ENCODE data around the gene MEGF8. TPM values are rescaled to one million over a fixed set of nuclear protein-coding genes. Genes with fewer than 3 reads are reported as not detected.
A peak's percentile ranks its signal among the peaks of the same experiment; 100 is the strongest.

Gene MEGF8
- total and polyA plus RNA-seq, 9 of the 15 experiments (the other 6 are each of a cell fraction or from before 2014, with no cell fraction given), result 0.28 to 13.1 (median 3.0) TPM

- Histone ChIP-seq H3K4me2 (ENCODE audit: insufficient read depth, low read length) (peak overlapping the region; percentile 97), H3K4me3 (peak overlapping the region; percentile 48), H3K27ac (ENCODE audit: extremely low read depth, low read depth, low read length) (peak overlapping the region; percentile 90), H3K79me2 (ENCODE audit: control insufficient read depth, insufficient read depth, low read length) (peaks cover 71% of the 10 kb centered on the region), H3K27me3 (ENCODE audit: control insufficient read depth in 2 of 2, insufficient read depth in 2 of 2, low read length in 2 of 2) (no peaks in the 10 kb centered on the region; a peak in 1 of 5 replicates), H2AFZ (ENCODE audit: low read depth, low read length) (peak overlapping the region; percentile 64; the same call in 1 of the 2 replicates), H3K9ac (ENCODE audit: insufficient read depth in 1 of 2, low read depth in 2 of 2, low read length in 2 of 2) (peak overlapping the region; percentile 68 to 94), H3K9me3 (replicated peaks; ENCODE audit: control insufficient read depth, insufficient read depth, low read depth, low read length) (no peaks in the 10 kb centered on the region), H3K9me1 (ENCODE audit: control insufficient read depth, insufficient read depth, low read length) (no peaks in the 10 kb centered on the region), H3K36me3 (ENCODE audit: control insufficient read depth, insufficient read depth, low read length) (peaks cover 19% of the 10 kb centered on the region; the same call in 2 of the 3 replicates), H4K20me1 (replicated peaks; ENCODE audit: control insufficient read depth, insufficient read depth, low read length) (0 out of 2 replicates have a peak, but pooled peaks cover 8% of the 10 kb centered on the region), H3K4me1 (replicated peaks in 1 of 2; ENCODE audit: control insufficient read depth in 2 of 2, insufficient read depth in 2 of 2, low read length in 2 of 2) (peaks cover 49 to 85% of the 10 kb centered on the region in 2 experiments)
- POLR2A ChIA-PET, result interaction anchor here (0.8 to 2.1 kb wide), 7 partner anchors 9 to 145 kb away, joined by 3 to 10 read pairs (median 4); partner anchors contain the start of gene CIC
- intact Hi-C loops (cut with micrococcal nuclease), result no loop called here
- CTCF ChIA-PET (ENCODE audit: low intra/inter-chr PET ratio), result interaction anchor here (0.8 kb wide), 1 partner anchor 42 kb away, joined by 3 read pairs; the partner anchor contains the start of gene MEGF8
- WGBS (ENCODE audit: insufficient coverage, low coverage, missing lambda C conversion rate), result 5% methylated on average over 35 of the region's 74 CpGs
- DNase-seq (ENCODE audit: extremely low read depth in 1 of 4, low spot score in 3 of 4) (peak; percentile 84 to 98 (median 91)), FAIRE-seq (peak; percentile 87), ATAC-seq (peak; percentile 78)
- in situ Hi-C loops (cut with MboI), result no loop called here
- no TSS peak for BruUV-seq (replicated peaks)
- TF ChIP-seq RBBP5 (IDR thresholded peaks at IDR 0.05; ENCODE audit: borderline replicate concordance, insufficient read depth, low read length, poor library complexity, severe bottlenecking) (peak; percentile 63), RCOR1 (IDR thresholded peaks at IDR 0.05; ENCODE audit: borderline replicate concordance in 1 of 2, low read depth in 2 of 2, low read length in 2 of 2) (no peak), TRIM24 (IDR thresholded peaks at IDR 0.05) (0 out of 4 replicates have a peak, but pooled peaks of 1 of the 2 experiments have one; percentile 35), CHD1 (IDR thresholded peaks at IDR 0.05; ENCODE audit: low read length) (no peak), ZNF407 (IDR thresholded peaks at IDR 0.05; ENCODE audit: low read depth) (peak; percentile 43; the same call in 1 of the 2 replicates), ZBTB7A (IDR thresholded peaks at IDR 0.05; ENCODE audit: borderline replicate concordance, control insufficient read depth, low read depth, low read length) (peak; percentile 48; the same call in 1 of the 2 replicates), CCNT2 (IDR thresholded peaks at IDR 0.05; ENCODE audit: borderline replicate concordance, extremely low read depth, insufficient read length, low read depth, low read length) (peak; percentile 62), NKRF (IDR thresholded peaks at IDR 0.05; ENCODE audit: borderline replicate concordance) (peak; percentile 80), NFIX (CRISPR knock-in tag; IDR thresholded peaks at IDR 0.05; ENCODE audit: low read depth) (no peak)
Measured at GRCh38 chr19:42283188-42284065, 42.0 kb upstream of the MEGF8 start.

Measured in K562 (cell line).